ENCODE results near the gene KIAA0040. TPM values are rescaled to one million over a fixed set of nuclear protein-coding genes. Genes with fewer than 3 reads are reported as not detected.

Gene KIAA0040
- total and polyA plus RNA-seq, 2 donors (not counting 3 experiments of a cell fraction or from before 2014, with no cell fraction given), result 8.3 to 10.9 TPM

GRCh38 chr1:175150596-175151319 lies 41.8 kb downstream of the KIAA0040 start:
- dilution Hi-C loops (cut with MboI; ENCODE audit: extremely low pct_ligation_motif_present, low sequenced_read_pairs), result loop anchor here (10.0 kb wide), 1 partner anchor 164 kb away; no protein-coding TSS in a partner anchor
- DNase-seq (ENCODE audit: low read depth, low spot score), result no peak

GRCh38 chr1:175148068-175148467 lies 44.5 kb downstream of the KIAA0040 start:
- no peak for FAIRE-seq
- CTCF ChIA-PET, result interaction anchor here (2.0 to 5.8 kb wide), 6 partner anchors 8 to 926 kb away, joined by 5 to 92 read pairs (median 35); no protein-coding TSS in a partner anchor
- dilution Hi-C loops (cut with MboI; ENCODE audit: extremely low pct_ligation_motif_present, low sequenced_read_pairs), result no loop called here

More at GRCh38 chr1:175150596-175151319, 41.8 kb downstream of the KIAA0040 start:
- Histone ChIP-seq H3K4me2 (ENCODE audit: insufficient read depth, low read length) (no peak overlapping the region), H3K9ac (replicated peaks; ENCODE audit: extremely low read depth, insufficient read depth, low read length) (no peak overlapping the region), H3K27me3 (ENCODE audit: control insufficient read depth in 2 of 2, insufficient read depth in 2 of 2, low read length in 2 of 2) (peaks cover 0 to 27% of the 10 kb centered on the region in 2 experiments), H3K4me3 (replicated peaks in 1 of 3; ENCODE audit: insufficient read depth in 1 of 3, low read depth in 1 of 3, low read length in 3 of 3) (no peak overlapping the region), H2AFZ (ENCODE audit: low read depth, low read length) (no peak overlapping the region), H3K27ac (ENCODE audit: insufficient read depth, low read depth, low read length) (no peak overlapping the region), H3K9me1 (replicated peaks; ENCODE audit: control insufficient read depth, extremely low read depth, insufficient read depth, low read length) (no peaks in the 10 kb centered on the region), H4K20me1 (replicated peaks; ENCODE audit: control insufficient read depth, extremely low read depth, insufficient read depth, low read length) (no peaks in the 10 kb centered on the region), H3K9me3 (replicated peaks; ENCODE audit: control insufficient read depth, insufficient read depth, low read length) (no peaks in the 10 kb centered on the region), H3K36me3 (ENCODE audit: control insufficient read depth in 2 of 2, extremely low read depth in 1 of 2, insufficient read depth in 2 of 2, low read length in 2 of 2) (no peaks in the 10 kb centered on the region), H3K4me1 (ENCODE audit: control insufficient read depth, extremely low read depth, insufficient read depth, low read length) (no peaks in the 10 kb centered on the region), H3K79me2 (ENCODE audit: control insufficient read depth, insufficient read depth, low read length) (no peaks in the 10 kb centered on the region)
- intact Hi-C loops (cut with micrococcal nuclease), result loop anchor here (5.0 kb wide), 1 partner anchor 592 kb away; the partner anchor contains the start of gene TNR
- TF ChIP-seq EZH2 (IDR thresholded peaks at IDR 0.05; ENCODE audit: borderline replicate concordance, low read depth, low read length, severe bottlenecking), result no peak
- peak; percentile 9 for TF ChIP-seq FOS (IDR thresholded peaks at IDR 0.05; ENCODE audit: borderline replicate concordance, insufficient read depth, low read length)
- ChIA-PET CTCF (interaction anchor here (1.0 to 5.2 kb wide), 26 partner anchors 11 to 1730 kb away, joined by 3 to 387 read pairs (median 7); no protein-coding TSS in a partner anchor), POLR2A (no interaction called here)
- no peak for FAIRE-seq
- no TSS peak for BruUV-seq (replicated peaks)

More at GRCh38 chr1:175148068-175148467, 44.5 kb downstream of the KIAA0040 start:
- Histone ChIP-seq H3K36me3 (ENCODE audit: control insufficient read depth in 2 of 2, extremely low read depth in 1 of 2, insufficient read depth in 2 of 2, low read length in 2 of 2) (no peaks in the 10 kb centered on the region), H3K27me3 (ENCODE audit: control insufficient read depth in 2 of 2, insufficient read depth in 2 of 2, low read length in 2 of 2) (peaks cover 0 to 17% of the 10 kb centered on the region in 2 experiments), H3K9ac (replicated peaks; ENCODE audit: extremely low read depth, insufficient read depth, low read length) (no peak overlapping the region), H3K27ac (ENCODE audit: insufficient read depth, low read depth, low read length) (no peak overlapping the region), H4K20me1 (replicated peaks; ENCODE audit: control insufficient read depth, extremely low read depth, insufficient read depth, low read length) (no peaks in the 10 kb centered on the region), H3K4me1 (ENCODE audit: control insufficient read depth, extremely low read depth, insufficient read depth, low read length) (no peaks in the 10 kb centered on the region), H3K9me3 (replicated peaks; ENCODE audit: control insufficient read depth, insufficient read depth, low read length) (no peaks in the 10 kb centered on the region), H3K79me2 (ENCODE audit: control insufficient read depth, insufficient read depth, low read length) (no peaks in the 10 kb centered on the region), H2AFZ (ENCODE audit: low read depth, low read length) (no peak overlapping the region), H3K4me2 (ENCODE audit: insufficient read depth, low read length) (no peak overlapping the region), H3K4me3 (replicated peaks in 1 of 3; ENCODE audit: insufficient read depth in 1 of 3, low read depth in 1 of 3, low read length in 3 of 3) (no peak overlapping the region), H3K9me1 (replicated peaks; ENCODE audit: control insufficient read depth, extremely low read depth, insufficient read depth, low read length) (no peaks in the 10 kb centered on the region)
- POLR2A ChIA-PET, result no interaction called here
- DNase-seq (ENCODE audit: low read depth, low spot score), result no peak
- intact Hi-C loops (cut with micrococcal nuclease), result loop anchor here (5.0 kb wide), 1 partner anchor 376 kb away; no protein-coding TSS in a partner anchor
- no peak for TF ChIP-seq FOS (IDR thresholded peaks at IDR 0.05; ENCODE audit: borderline replicate concordance, insufficient read depth, low read length)
- no peak for TF ChIP-seq CTCF (IDR thresholded peaks at IDR 0.05; ENCODE audit: extremely low read depth in 1 of 2, insufficient read depth in 1 of 2, low read depth in 1 of 2, low read length in 2 of 2)
- no peak for TF ChIP-seq GATA2 (IDR thresholded peaks at IDR 0.05; ENCODE audit: insufficient read depth, insufficient read length, low read depth, low read length)
- no peak for TF ChIP-seq EZH2 (IDR thresholded peaks at IDR 0.05; ENCODE audit: borderline replicate concordance, low read depth, low read length, severe bottlenecking)
- TF ChIP-seq MAX (IDR thresholded peaks at IDR 0.05; ENCODE audit: insufficient read depth, insufficient read length), result no peak
- no peak for TF ChIP-seq MYC (IDR thresholded peaks at IDR 0.05; ENCODE audit: low read depth, low read length)
- no peak for TF ChIP-seq JUN (IDR thresholded peaks at IDR 0.05; ENCODE audit: borderline replicate concordance, insufficient read depth, insufficient read length, low read depth)
- no peak for TF ChIP-seq POLR2A (IDR thresholded peaks at IDR 0.05; ENCODE audit: low read depth, low read length)
- no peak for TF ChIP-seq POLR2AphosphoS5 (IDR thresholded peaks at IDR 0.05; ENCODE audit: insufficient read depth, low read depth, low read length)
- no TSS peak for BruUV-seq (replicated peaks)

Data from endothelial cell of umbilical vein (primary cell).